Measurements from ENCODE around the gene APOC1.

DNA sequence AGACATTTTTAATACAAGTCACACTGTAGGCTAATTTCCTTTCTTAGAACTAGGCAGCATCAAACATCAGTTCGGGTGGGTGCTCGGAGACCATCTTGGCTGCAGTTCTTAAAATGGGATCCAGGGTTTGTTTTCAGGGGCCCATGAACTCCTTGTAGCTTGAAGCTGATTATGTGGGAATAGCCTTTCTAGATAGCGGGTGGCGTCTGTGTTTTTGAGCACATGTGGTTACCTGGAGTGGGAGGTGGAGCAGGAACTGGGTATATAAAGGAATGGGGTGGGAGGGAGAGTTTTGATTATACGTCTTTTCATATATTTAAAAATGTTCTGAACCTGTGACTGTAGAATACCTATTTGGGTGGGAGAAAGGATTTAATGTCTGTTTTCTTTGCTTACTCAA, 53.7 kb downstream of the APOC1 start:
- no peak for TF ChIP-seq EZH2 (IDR thresholded peaks at IDR 0.05)
- no peak for TF ChIP-seq POLR2AphosphoS5 (IDR thresholded peaks at IDR 0.05; ENCODE audit: borderline replicate concordance, low read depth, low read length)
